SH-SY5Y (cell line): ENCODE data around the gene RIMS1.

ENCODE experiments used
- GATA2 ChIP-seq: IDR thresholded peaks from 2 replicates; pipeline ENCODE4 v1.6.1; 2011; ENCODE audit warnings: mild to moderate bottlenecking, low read depth, low read length
- GATA3 ChIP-seq: IDR thresholded peaks from 2 replicates; pipeline ENCODE4 v1.6.1; 2011; ENCODE audit warnings: low read depth, mild to moderate bottlenecking, low read length, moderate library complexity

- no peak for TF ChIP-seq GATA2
- TF ChIP-seq GATA3 = no peak
Observed at GRCh38 chr6:72418495-72418894, 532.1 kb downstream of the RIMS1 start.
